HCT116 (cell line): ENCODE results near the gene ALDH1L1. TPM values are rescaled to one million over a fixed set of nuclear protein-coding genes. Genes with fewer than 3 reads are reported as not detected.

Source experiments
- ATAC-seq: fragments of 200-7000 bp; cut with Tn5 transposase; 2 replicates; pipeline ENCODE4 v1.9.1; 2020; ENCODE audit warnings: mild to moderate bottlenecking, moderate library complexity
- BruUV-seq: library from RNA; stranded (reverse); fragments of 400-500 nt; replicated peaks from 2 replicates; lab custom pipeline; 2021; lab: Mats Ljungman, UMichigan
- CTCF ChIA-PET: fragments of 300-600 bp; sonication (Branson Sonifier 250); formaldehyde crosslinking; loops from one replicate; lab custom pipeline; 2021; ENCODE audit warnings: antibody characterized with exemption; lab: Charles Lee
- POLR2A ChIA-PET: fragments of 300-600, 350-600 bp; sonication (Branson Sonifier 250); formaldehyde crosslinking; loops from one replicate; lab custom pipeline; 2021; ENCODE audit warnings: antibody characterized with exemption; lab: Charles Lee
- RAD21 ChIA-PET, 2 experiments: fragments of 300-600 bp; sonication (Branson Sonifier 250); formaldehyde crosslinking; loops; one replicate each; lab custom pipeline; 2023; ENCODE audit warnings: low total read pairs in 2 of 2; ENCODE audit not compliant: uncharacterized antibody in 2 of 2, unreplicated experiment in 2 of 2, low non-redundant PET in 1 of 2; lab: Charles Lee
- DNase-seq: peaks from one replicate; pipeline ENCODE4 v3.0.0-alpha.2; 2010; ENCODE audit warnings: low read depth, low spot score
- H2AFZ ChIP-seq: fragments of 200-600 bp; shearing (Covaris generic), sonication (generic); 2 replicates; pipeline ENCODE4 v1.6.1; 2017; ENCODE audit warnings: low read depth, mixed run types, mixed read lengths, antibody characterized with exemption, low read length; ENCODE audit not compliant: poor library complexity, severe bottlenecking
- H3K27ac ChIP-seq: 2 replicates; pipeline ENCODE4 v1.5.1; 2012; ENCODE audit warnings: low read depth, low read length
- H3K27me3 ChIP-seq: fragments of 200-600 bp; sonication (generic); 2 replicates; pipeline ENCODE4 v1.6.1; 2016; ENCODE audit warnings: mixed run types, low read length, mixed read lengths; ENCODE audit not compliant: insufficient read depth
- H3K36me3 ChIP-seq, 2 experiments: fragments of 200-500 bp in 1 of 2; fragments of 200-600 bp in 1 of 2; sonication (Bioruptor generic) in 1 of 2; sonication (generic) in 1 of 2; 2 replicates each; pipeline versions ENCODE4 v1.5.1 to v1.6.1; 2014 to 2016; ENCODE audit warnings: low read length in 2 of 2, inconsistent platforms in 1 of 2, mixed read lengths in 1 of 2, mixed run types in 1 of 2; ENCODE audit not compliant: insufficient read depth in 2 of 2, control insufficient read depth in 1 of 2
- H3K4me1 ChIP-seq, 2 experiments: fragments of 200-600 bp in 1 of 2; sonication (generic) in 1 of 2; 2 replicates each; pipeline versions ENCODE4 v1.5.1 to v1.6.1; 2012 to 2017; ENCODE audit warnings: low read length in 2 of 2, inconsistent platforms in 1 of 2, mild to moderate bottlenecking in 1 of 2, mixed read lengths in 1 of 2, mixed run types in 1 of 2, moderate library complexity in 1 of 2; ENCODE audit not compliant: insufficient read depth in 2 of 2, control insufficient read depth in 1 of 2
- H3K4me2 ChIP-seq: fragments of 200-600 bp; sonication (generic); 2 replicates; pipeline ENCODE4 v1.6.1; 2017; ENCODE audit warnings: mixed run types, low read length, mixed read lengths
- H3K4me3 ChIP-seq, 2 experiments: fragments of 200-600 bp in 1 of 2; sonication (generic) in 1 of 2; replicated peaks in 1 of 2; 2 replicates each; pipeline ENCODE4 v1.5.1; 2011 to 2016; ENCODE audit warnings: low read length in 2 of 2, control low read depth in 1 of 2, low read depth in 1 of 2, mild to moderate bottlenecking in 1 of 2, mixed read lengths in 1 of 2, mixed run types in 1 of 2
- H3K79me2 ChIP-seq: fragments of 200-600 bp; sonication (generic); 2 replicates; pipeline ENCODE4 v1.6.1; 2017; ENCODE audit warnings: mild to moderate bottlenecking, mixed run types, low read length, moderate library complexity, mixed read lengths; ENCODE audit not compliant: insufficient read depth
- H3K9ac ChIP-seq: fragments of 200-600 bp; sonication (generic); 2 replicates; pipeline ENCODE4 v1.6.1; 2016; ENCODE audit warnings: low read length, mixed read lengths
- H3K9me2 ChIP-seq: fragments of 200-600 bp; sonication (generic), shearing (Covaris generic); 2 replicates; pipeline ENCODE4 v1.6.1; 2017; ENCODE audit warnings: mixed run types, mild to moderate bottlenecking, moderate library complexity; ENCODE audit not compliant: insufficient read depth
- H3K9me3 ChIP-seq, 2 experiments: fragments of 200-500 bp in 1 of 2; fragments of 200-600 bp in 1 of 2; sonication (Bioruptor generic) in 1 of 2; sonication (generic) in 1 of 2; 2 replicates each; pipeline ENCODE4 v1.6.1; 2014 to 2017; ENCODE audit warnings: low read length in 2 of 2, mixed read lengths in 2 of 2, inconsistent platforms in 1 of 2, low read depth in 1 of 2, mild to moderate bottlenecking in 1 of 2, mixed run types in 1 of 2, moderate library complexity in 1 of 2; ENCODE audit not compliant: control insufficient read depth in 1 of 2, insufficient read depth in 1 of 2
- H4K20me1 ChIP-seq: fragments of 200-600 bp; sonication (generic), shearing (Covaris generic); 2 replicates; pipeline ENCODE4 v1.6.1; 2017; ENCODE audit warnings: mixed run types, mild to moderate bottlenecking, moderate library complexity; ENCODE audit not compliant: insufficient read depth
- CBX3 ChIP-seq: IDR thresholded peaks from 2 replicates; pipeline ENCODE4 v1.6.1; 2012; ENCODE audit warnings: low read depth
- CEBPB ChIP-seq: IDR thresholded peaks from 2 replicates; pipeline ENCODE4 v1.6.1; 2012; ENCODE audit warnings: low read depth
- EGR1 ChIP-seq: IDR thresholded peaks from 2 replicates; pipeline ENCODE4 v1.6.1; 2012; ENCODE audit warnings: low read depth
- ELF1 ChIP-seq: IDR thresholded peaks from 2 replicates; pipeline ENCODE4 v1.6.1; 2012; ENCODE audit warnings: low read depth, borderline replicate concordance
- EZH2phosphoT487 ChIP-seq: fragments of 200-600 bp; IDR thresholded peaks from 2 replicates; pipeline ENCODE4 v1.6.1; 2018; ENCODE audit warnings: antibody characterized with exemption, borderline replicate concordance
- JUND ChIP-seq: IDR thresholded peaks from 2 replicates; pipeline ENCODE4 v1.6.1; 2012
- RAD21 ChIP-seq: IDR thresholded peaks from 2 replicates; pipeline ENCODE4 v1.6.1; 2012; ENCODE audit warnings: low read depth, mild to moderate bottlenecking
- SP1 ChIP-seq: IDR thresholded peaks from 2 replicates; pipeline ENCODE4 v1.6.1; 2012; ENCODE audit warnings: low read depth
- SRF ChIP-seq: IDR thresholded peaks from 2 replicates; pipeline ENCODE4 v1.6.1; 2012; ENCODE audit warnings: low read depth
- TCF7L2 ChIP-seq: IDR thresholded peaks from 2 replicates; pipeline ENCODE4 v1.7.0; 2011; ENCODE audit warnings: borderline replicate concordance, inconsistent platforms; ENCODE audit not compliant: insufficient read depth, insufficient read length; ENCODE audit errors: extremely low read depth
- YY1 ChIP-seq: IDR thresholded peaks from 2 replicates; pipeline ENCODE4 v1.6.1; 2011; ENCODE audit warnings: low read length, low read depth, moderate library complexity, mild to moderate bottlenecking; ENCODE audit not compliant: insufficient replicate concordance; ENCODE audit errors: extremely low read depth
- ZFX ChIP-seq: fragments of 450-650 bp; IDR thresholded peaks from 2 replicates; pipeline ENCODE4 v1.6.1; 2017
- ZNF274 ChIP-seq: fragments of 200-500 bp; sonication (Bioruptor generic); IDR thresholded peaks from 2 replicates; pipeline ENCODE4 v1.6.1; 2014; ENCODE audit warnings: mild to moderate bottlenecking, low read depth, low read length, inconsistent platforms
- intact Hi-C: fragments of 100-400 bp; cut with micrococcal nuclease; formaldehyde crosslinking; loops from 2 replicates; pipeline ENCODE4 v1.10.0; 2022
- total RNA-seq: library from RNA; stranded (reverse); gene quantifications from one replicate; pipeline ENCODE4 v1.2.1, GENCODE V29; 2021; ENCODE audit not compliant: unreplicated experiment
- TF ChIP-seq, protein P1 (sequence below): IDR thresholded peaks from 2 replicates; pipeline ENCODE4 v1.6.1; 2011; ENCODE audit warnings: mild to moderate bottlenecking, low read length, moderate library complexity; ENCODE audit not compliant: insufficient replicate concordance; ENCODE audit errors: extremely low read depth
- TF ChIP-seq, protein P2 (sequence below): IDR thresholded peaks from 2 replicates; pipeline ENCODE4 v1.6.1; 2012
- TF ChIP-seq, protein P3 (sequence below): IDR thresholded peaks from 2 replicates; pipeline ENCODE4 v1.6.1; 2012
- TF ChIP-seq, protein P4 (sequence below), 3 experiments: fragments of 200-600 bp in 1 of 3; sonication (generic) in 1 of 3; IDR thresholded peaks in 2 of 3; conservative IDR thresholded peaks in 1 of 3; 2 replicates each; pipeline ENCODE4 v1.5.1; 2012 to 2017; ENCODE audit warnings: low read depth in 2 of 3, low read length in 2 of 3, antibody characterized with exemption in 1 of 3, borderline replicate concordance in 1 of 3, control low read depth in 1 of 3, mild to moderate bottlenecking in 1 of 3, mixed read lengths in 1 of 3, mixed run types in 1 of 3, moderate library complexity in 1 of 3; ENCODE audit not compliant: insufficient read depth in 1 of 3

ALDH1L1 gene
- total RNA-seq, 1 experiment from 2014 or later, result 0.81 TPM

DNA sequence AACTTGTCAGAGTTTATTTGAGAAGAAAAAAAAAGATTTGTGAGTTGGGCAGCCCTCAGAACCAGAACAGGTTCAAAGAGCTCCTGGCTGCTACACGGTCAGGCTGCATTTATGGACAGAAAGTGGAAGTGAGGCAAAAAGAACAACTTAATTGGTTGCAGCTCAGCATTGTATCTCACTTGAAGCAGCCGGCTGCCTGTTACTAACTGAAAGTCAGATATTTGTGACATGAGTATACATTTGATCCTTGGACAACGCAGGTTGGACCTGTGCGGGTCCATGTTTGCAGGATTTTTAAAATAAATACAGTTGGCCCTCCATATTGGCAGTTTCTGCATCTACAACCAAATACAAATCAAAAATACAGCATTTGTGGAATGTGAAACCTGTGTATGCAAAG lies 7.5 kb upstream of the ALDH1L1 start:
- no peak overlapping the region for H3K4me3 ChIP-seq
- CTCF ChIA-PET, result interaction anchor here (0.7 kb wide), 1 partner anchor 10 kb away, joined by 3 read pairs; no protein-coding TSS in a partner anchor
- H3K27ac ChIP-seq, result no peak overlapping the region

DNA sequence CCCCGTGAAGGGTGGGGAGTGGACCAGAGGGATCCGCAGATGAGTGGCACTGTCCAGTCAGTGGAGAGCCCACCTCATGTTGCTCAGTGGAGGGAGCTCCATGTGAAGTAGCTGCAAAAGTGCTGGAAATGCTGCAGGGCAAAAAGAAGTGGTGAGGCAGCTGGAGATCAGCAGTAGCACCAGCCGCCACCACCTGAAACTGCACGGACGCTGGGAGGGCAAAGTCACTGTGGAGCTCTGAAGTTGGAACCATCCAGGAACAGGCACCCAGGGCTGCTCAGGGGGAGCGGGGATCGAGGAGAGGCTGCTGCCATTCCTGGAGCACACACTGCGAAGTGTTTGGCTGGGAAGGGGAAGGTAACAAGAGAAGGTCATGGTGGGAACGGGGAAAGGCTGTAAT lies 6.4 kb upstream of the ALDH1L1 start:
- Histone ChIP-seq H3K4me1 (no peaks in the 10 kb centered on the region), H3K36me3 (no peaks in the 10 kb centered on the region), H3K79me2 (no peaks in the 10 kb centered on the region), H4K20me1 (no peaks in the 10 kb centered on the region), H3K4me2 (no peak overlapping the region), H3K27me3 (no peaks in the 10 kb centered on the region)
- CTCF ChIA-PET, result no interaction called here
- no peak for ATAC-seq
- TF ChIP-seq EZH2phosphoT487 (no peak), CEBPB (no peak), ZFX (no peak), EGR1 (no peak), ELF1 (no peak), SP1 (no peak), ZNF274 (no peak), CBX3 (no peak), TCF7L2 (no peak), SRF (no peak), RAD21 (no peak)
- TF ChIP-seq, protein P1, sequence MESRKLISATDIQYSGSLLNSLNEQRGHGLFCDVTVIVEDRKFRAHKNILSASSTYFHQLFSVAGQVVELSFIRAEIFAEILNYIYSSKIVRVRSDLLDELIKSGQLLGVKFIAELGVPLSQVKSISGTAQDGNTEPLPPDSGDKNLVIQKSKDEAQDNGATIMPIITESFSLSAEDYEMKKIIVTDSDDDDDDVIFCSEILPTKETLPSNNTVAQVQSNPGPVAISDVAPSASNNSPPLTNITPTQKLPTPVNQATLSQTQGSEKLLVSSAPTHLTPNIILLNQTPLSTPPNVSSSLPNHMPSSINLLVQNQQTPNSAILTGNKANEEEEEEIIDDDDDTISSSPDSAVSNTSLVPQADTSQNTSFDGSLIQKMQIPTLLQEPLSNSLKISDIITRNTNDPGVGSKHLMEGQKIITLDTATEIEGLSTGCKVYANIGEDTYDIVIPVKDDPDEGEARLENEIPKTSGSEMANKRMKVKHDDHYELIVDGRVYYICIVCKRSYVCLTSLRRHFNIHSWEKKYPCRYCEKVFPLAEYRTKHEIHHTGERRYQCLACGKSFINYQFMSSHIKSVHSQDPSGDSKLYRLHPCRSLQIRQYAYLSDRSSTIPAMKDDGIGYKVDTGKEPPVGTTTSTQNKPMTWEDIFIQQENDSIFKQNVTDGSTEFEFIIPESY, result no peak
- TF ChIP-seq, protein P2, sequence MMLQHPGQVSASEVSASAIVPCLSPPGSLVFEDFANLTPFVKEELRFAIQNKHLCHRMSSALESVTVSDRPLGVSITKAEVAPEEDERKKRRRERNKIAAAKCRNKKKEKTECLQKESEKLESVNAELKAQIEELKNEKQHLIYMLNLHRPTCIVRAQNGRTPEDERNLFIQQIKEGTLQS, result no peak
- TF ChIP-seq, all 23 proteins: peak for 0
- DNase-seq, result no peak
- H3K9ac ChIP-seq, result no peak overlapping the region
- H3K4me3 ChIP-seq, result no peak overlapping the region
- ChIA-PET POLR2A (no interaction called here), RAD21 (no interaction called here)
- no peaks in the 10 kb centered on the region for H3K9me2 ChIP-seq
- intact Hi-C loops, result no loop called here
- no peak overlapping the region for H3K27ac ChIP-seq
- no peaks in the 10 kb centered on the region for H3K9me3 ChIP-seq
- no TSS peak for BruUV-seq
- no peak overlapping the region for H2AFZ ChIP-seq

More for the DNA sequence above, 7.5 kb upstream of the ALDH1L1 start:
- intact Hi-C loops, result no loop called here
- no peak for ATAC-seq
- POLR2A ChIA-PET, result no interaction called here
- no peak overlapping the region for H3K4me2 ChIP-seq
- H3K9me3 ChIP-seq, result no peaks in the 10 kb centered on the region
- TF ChIP-seq JUND (no peak), YY1 (no peak), RAD21 (no peak)
- TF ChIP-seq, protein P3, sequence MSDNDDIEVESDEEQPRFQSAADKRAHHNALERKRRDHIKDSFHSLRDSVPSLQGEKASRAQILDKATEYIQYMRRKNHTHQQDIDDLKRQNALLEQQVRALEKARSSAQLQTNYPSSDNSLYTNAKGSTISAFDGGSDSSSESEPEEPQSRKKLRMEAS, result no peak
- TF ChIP-seq, protein P4, sequence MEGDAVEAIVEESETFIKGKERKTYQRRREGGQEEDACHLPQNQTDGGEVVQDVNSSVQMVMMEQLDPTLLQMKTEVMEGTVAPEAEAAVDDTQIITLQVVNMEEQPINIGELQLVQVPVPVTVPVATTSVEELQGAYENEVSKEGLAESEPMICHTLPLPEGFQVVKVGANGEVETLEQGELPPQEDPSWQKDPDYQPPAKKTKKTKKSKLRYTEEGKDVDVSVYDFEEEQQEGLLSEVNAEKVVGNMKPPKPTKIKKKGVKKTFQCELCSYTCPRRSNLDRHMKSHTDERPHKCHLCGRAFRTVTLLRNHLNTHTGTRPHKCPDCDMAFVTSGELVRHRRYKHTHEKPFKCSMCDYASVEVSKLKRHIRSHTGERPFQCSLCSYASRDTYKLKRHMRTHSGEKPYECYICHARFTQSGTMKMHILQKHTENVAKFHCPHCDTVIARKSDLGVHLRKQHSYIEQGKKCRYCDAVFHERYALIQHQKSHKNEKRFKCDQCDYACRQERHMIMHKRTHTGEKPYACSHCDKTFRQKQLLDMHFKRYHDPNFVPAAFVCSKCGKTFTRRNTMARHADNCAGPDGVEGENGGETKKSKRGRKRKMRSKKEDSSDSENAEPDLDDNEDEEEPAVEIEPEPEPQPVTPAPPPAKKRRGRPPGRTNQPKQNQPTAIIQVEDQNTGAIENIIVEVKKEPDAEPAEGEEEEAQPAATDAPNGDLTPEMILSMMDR (IDR thresholded peaks at IDR 0.05 in 2 of 3, conservative IDR thresholded peaks at IDR 0.05 in 1 of 3; ENCODE audit: borderline replicate concordance in 1 of 3, insufficient read depth in 1 of 3, low read depth in 2 of 3, low read length in 2 of 3), result no peak
- no peaks in the 10 kb centered on the region for H3K9me2 ChIP-seq
- no peak for DNase-seq
- H3K27me3 ChIP-seq, result no peaks in the 10 kb centered on the region
- BruUV-seq, result no TSS peak
- no peak overlapping the region for H2AFZ ChIP-seq
- no peaks in the 10 kb centered on the region for H3K36me3 ChIP-seq
- no peak overlapping the region for H3K9ac ChIP-seq
- H4K20me1 ChIP-seq, result no peaks in the 10 kb centered on the region
- RAD21 ChIA-PET, result no interaction called here
- no peaks in the 10 kb centered on the region for H3K4me1 ChIP-seq
- H3K79me2 ChIP-seq, result no peaks in the 10 kb centered on the region
